ENCODE data around the gene OXTR. TPM values are rescaled to one million over a fixed set of nuclear protein-coding genes. Genes with fewer than 3 reads are reported as not detected.
A peak's percentile ranks its signal among the peaks of the same experiment; 100 is the strongest.

Gene OXTR
- total RNA-seq, 1 donor from 2014 or later: 24.0 TPM

DNA sequence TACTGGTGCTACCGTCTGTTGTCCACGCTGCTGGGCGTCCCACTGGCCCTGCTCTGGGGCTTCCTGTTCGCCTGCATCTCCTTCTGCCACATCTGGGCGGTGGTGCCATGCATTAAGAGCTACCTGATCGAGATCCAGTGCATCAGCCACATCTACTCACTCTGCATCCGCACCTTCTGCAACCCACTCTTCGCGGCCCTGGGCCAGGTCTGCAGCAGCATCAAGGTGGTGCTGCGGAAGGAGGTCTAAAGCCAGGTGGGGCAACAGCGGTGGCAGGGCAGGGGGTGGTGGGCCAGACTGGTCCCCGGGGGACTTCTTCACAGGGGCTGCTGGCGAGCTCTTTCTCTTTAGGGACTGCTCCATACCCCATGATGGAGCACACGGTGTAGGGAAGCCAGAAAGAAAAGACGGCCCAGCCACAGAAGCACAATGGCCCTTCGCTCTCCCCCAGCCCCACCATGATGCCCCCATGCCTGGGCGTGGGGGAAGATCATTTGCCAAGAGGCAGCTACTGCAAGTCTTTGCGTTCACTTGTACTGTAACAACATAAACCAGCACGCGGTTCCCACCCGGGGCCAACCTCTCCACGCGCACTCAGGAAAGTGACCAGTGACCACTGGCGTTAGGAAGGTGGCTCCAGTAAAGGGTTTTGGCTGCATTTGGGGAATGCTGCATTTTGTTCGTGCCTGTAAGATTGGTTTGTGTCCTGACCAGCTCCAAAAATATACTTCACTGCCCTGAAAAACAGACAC, 23.6 kb downstream of the OXTR start:
- Mint-ChIP-seq H3K27ac (ENCODE audit: unreplicated experiment) (no peak overlapping the region), H3K27me3 (ENCODE audit: unreplicated experiment) (no peaks in the 10 kb centered on the region), H3K4me1 (ENCODE audit: unreplicated experiment) (peaks cover 30% of the 10 kb centered on the region), H3K4me3 (ENCODE audit: unreplicated experiment) (no peak overlapping the region), H3K9me3 (ENCODE audit: unreplicated experiment) (no peaks in the 10 kb centered on the region), H3K36me3 (ENCODE audit: unreplicated experiment) (no peaks in the 10 kb centered on the region)
- no peak for DNase-seq (ENCODE audit: extremely low spot score, unreplicated experiment)
- TF ChIP-seq, protein P1, sequence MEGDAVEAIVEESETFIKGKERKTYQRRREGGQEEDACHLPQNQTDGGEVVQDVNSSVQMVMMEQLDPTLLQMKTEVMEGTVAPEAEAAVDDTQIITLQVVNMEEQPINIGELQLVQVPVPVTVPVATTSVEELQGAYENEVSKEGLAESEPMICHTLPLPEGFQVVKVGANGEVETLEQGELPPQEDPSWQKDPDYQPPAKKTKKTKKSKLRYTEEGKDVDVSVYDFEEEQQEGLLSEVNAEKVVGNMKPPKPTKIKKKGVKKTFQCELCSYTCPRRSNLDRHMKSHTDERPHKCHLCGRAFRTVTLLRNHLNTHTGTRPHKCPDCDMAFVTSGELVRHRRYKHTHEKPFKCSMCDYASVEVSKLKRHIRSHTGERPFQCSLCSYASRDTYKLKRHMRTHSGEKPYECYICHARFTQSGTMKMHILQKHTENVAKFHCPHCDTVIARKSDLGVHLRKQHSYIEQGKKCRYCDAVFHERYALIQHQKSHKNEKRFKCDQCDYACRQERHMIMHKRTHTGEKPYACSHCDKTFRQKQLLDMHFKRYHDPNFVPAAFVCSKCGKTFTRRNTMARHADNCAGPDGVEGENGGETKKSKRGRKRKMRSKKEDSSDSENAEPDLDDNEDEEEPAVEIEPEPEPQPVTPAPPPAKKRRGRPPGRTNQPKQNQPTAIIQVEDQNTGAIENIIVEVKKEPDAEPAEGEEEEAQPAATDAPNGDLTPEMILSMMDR (IDR thresholded peaks at IDR 0.05): no peak

DNA sequence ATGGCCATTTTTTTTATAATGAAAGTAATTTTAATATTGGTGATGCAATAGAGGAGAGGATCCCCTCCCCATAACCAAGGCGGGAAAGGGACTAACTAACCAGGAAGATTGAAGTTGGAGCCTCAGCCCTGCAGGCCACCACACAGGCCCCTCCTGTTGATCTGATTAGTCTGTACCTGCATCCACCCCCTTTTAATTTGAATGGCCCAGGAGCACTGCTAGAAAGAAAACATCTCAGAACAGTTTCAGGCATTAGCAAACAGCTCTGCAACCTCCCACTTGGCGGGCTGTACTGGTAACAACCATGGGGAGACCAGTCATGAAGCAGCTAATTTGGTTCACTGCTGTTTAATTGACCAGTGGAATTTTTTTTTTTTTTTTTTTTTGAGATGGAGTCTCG, 25.5 kb downstream of the OXTR start:
- no peak for DNase-seq (ENCODE audit: extremely low spot score, unreplicated experiment)
- peaks cover 38% of the 10 kb centered on the region for H3K4me1 Mint-ChIP-seq (ENCODE audit: unreplicated experiment)
- H3K4me3 Mint-ChIP-seq (ENCODE audit: unreplicated experiment): no peak overlapping the region
- H3K27ac Mint-ChIP-seq (ENCODE audit: unreplicated experiment): no peak overlapping the region
- H3K27me3 Mint-ChIP-seq (ENCODE audit: unreplicated experiment): no peaks in the 10 kb centered on the region
- H3K36me3 Mint-ChIP-seq (ENCODE audit: unreplicated experiment): no peaks in the 10 kb centered on the region
- no peaks in the 10 kb centered on the region for H3K9me3 Mint-ChIP-seq (ENCODE audit: unreplicated experiment)
- TF ChIP-seq, protein P1 (IDR thresholded peaks at IDR 0.05): no peak

DNA sequence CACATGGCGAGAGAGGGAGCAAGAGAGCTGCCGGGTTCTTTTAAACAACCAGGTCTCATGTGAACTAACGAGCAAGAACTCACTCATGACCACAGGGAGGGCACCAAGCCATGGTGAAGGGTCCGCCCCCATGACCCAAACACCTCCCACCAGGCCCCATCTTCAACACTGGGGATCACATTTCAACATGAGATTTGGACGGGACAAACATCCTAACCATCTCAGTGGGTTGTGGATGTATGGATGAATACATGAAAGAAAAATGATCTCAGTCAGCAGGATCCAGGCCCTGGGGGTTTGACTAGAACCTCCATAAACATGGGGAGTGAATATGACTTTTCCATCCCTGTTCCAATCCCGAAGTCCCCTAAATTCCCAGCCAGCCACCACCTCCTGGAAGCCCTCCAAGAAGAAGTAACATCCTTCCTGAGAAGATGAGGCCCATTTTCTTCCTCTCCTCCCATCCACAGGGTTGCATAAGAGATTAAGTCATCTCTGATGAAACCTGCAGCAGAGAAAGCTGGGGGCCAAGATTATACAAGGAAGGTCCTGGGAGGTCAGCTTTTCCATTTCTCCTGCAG, 26.3 kb downstream of the OXTR start:
- Mint-ChIP-seq H3K27me3 (ENCODE audit: unreplicated experiment) (no peaks in the 10 kb centered on the region), H3K9me3 (ENCODE audit: unreplicated experiment) (no peaks in the 10 kb centered on the region), H3K36me3 (ENCODE audit: unreplicated experiment) (no peaks in the 10 kb centered on the region), H3K27ac (ENCODE audit: unreplicated experiment) (no peak overlapping the region), H3K4me1 (ENCODE audit: unreplicated experiment) (peaks cover 38% of the 10 kb centered on the region), H3K4me3 (ENCODE audit: unreplicated experiment) (no peak overlapping the region)
- DNase-seq (ENCODE audit: extremely low spot score, unreplicated experiment): no peak
- TF ChIP-seq, protein P1 (IDR thresholded peaks at IDR 0.05): no peak

DNA sequence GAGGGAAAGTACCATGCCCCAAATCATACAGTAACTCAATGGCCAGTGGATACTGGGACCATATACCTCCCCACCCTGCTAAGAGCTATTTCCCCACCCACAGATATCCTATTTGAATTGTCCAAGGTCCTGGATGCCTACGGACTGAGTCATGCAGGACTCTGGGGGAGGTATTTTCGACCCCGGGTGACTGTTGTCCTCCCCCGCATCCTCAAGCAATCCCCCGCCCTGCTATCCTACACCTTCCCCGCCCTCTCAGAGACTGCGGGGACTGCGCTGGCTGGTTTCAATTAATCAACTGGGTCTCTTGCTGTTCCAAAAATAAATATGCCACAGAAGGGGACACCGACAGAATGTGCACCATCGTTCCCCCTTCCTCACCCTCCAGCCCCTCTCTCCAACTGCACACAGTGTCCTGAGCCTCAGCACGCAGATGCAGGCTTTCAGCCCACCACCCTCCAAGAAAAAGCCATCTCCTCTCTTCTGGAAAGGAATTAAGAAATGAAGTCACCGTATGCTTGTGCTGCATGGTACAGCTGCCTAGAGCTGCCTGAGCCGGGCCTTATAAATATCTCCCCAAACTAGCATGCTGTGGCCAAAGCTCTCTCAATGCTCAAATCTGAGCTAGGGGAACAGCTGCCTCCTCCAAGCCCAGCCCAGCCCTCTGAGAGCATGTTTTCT, 27.7 kb downstream of the OXTR start:
- H3K4me3 Mint-ChIP-seq (ENCODE audit: unreplicated experiment): peak overlapping the region; percentile 64

More for the DNA sequence above, 27.7 kb downstream of the OXTR start:
- peak overlapping the region; percentile 79 for H3K27ac Mint-ChIP-seq (ENCODE audit: unreplicated experiment)
- TF ChIP-seq, protein P1 (IDR thresholded peaks at IDR 0.05): no peak
- H3K9me3 Mint-ChIP-seq (ENCODE audit: unreplicated experiment): no peaks in the 10 kb centered on the region
- no peaks in the 10 kb centered on the region for H3K27me3 Mint-ChIP-seq (ENCODE audit: unreplicated experiment)
- H3K36me3 Mint-ChIP-seq (ENCODE audit: unreplicated experiment): no peaks in the 10 kb centered on the region
- H3K4me1 Mint-ChIP-seq (ENCODE audit: unreplicated experiment): peaks cover 38% of the 10 kb centered on the region
- no peak for DNase-seq (ENCODE audit: extremely low spot score, unreplicated experiment)
